Measurements from ENCODE around the gene ANKRD1.
"Not testable (repeated sequence)": the region's sequence is repeated elsewhere in the genome, so short reads cannot be mapped to it uniquely, and the experiment has no call there.

ANKRD1 gene

DNA sequence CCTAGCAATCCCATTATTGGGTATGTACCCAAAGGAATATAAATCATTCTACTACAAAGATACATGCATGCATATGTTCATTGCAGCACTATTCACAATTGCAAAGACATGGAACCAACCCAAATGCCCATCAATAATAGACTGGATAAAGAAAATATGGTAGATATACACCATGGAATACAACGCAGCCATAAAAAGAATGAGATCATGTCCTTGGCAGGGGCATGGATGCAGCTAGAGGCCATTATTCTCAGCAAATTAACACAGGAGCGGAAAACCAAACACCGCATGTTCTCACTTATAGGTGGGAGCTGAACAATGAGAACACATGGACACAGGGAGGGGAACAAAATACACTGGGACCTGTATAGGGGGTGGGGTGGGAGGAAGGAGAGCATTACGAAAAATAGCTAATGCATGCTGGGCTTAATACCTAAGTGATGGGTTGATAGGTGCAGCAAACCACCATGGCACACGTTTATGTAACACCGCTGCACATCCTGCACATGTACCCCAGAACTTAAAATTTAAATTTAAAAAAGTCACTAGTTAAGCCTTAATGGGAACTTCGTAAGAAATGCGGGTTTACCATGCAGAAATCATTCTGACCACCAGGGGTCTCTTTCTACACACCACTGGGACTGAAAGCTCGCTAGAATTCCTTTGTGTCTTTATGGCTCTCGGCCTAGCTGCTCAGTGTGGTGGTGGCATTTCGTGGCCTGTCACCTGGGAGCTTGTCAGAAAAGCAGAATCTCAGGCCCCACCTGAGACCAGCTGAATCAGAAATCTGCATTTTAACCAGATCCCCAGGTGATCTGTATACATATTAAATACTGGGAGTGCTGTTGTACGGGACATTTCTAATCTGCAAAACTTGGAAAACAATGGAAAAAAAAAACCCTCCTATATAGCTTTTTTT lies 9.5 kb downstream of the ANKRD1 start:
- DNase-seq, result peak; percentile 70

DNA sequence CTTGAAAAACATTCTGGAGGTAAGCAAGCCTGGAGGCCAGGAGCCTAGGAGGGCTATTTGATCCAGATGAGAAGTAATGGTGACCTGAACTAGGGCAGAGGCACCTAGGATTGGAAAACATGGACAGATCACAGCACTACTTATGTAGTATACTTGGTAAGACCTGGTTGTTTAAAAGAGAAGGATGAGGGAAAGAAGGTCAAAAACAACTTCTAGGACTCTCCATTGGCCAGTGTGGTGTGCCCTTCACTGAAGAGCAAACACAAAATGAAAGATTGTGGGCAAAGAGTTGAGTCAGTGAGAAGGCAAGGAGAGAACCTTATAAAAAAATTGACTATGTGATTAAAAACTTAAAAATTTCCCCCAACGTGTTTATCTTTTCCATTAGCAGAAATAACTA lies 14.3 kb downstream of the ANKRD1 start:
- no peak for DNase-seq

DNA sequence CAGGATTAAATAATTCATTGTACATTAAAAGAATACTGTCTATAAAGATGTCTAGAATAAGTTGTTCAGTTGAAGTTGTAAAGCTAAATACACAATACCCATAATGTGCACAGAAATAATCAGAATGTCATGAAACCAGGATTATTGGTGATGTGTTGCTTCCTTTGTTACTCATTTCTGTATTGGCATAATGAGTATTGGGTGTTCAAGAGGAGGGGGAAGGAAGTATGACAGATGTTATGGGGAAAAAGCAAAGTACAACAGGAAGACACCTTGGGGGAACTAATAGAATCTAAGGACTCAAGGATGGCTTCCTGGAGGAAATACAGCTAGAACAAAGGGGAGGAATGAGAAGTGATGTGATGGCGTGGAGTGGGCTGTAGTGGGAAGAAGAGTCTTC lies 15.0 kb downstream of the ANKRD1 start:
- DNase-seq, result no peak

DNA sequence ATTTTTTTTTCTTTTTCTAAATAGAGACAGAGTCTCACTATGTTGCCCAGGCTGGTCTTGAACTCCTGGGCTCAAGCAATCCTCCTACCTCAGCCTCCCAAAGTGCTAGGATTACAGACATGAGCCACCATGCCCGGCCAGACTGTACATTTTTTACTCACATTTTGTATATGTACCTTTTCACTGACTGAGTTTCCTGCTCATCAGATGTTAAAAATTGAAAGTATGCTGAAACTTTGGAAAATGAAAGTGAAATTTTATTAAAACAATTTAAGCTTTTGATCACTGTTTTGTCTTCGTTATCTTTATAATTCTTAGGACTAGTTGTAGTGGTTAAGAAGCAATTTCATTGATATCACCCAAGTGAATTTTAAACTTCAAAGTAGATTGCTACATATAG lies 24.0 kb downstream of the ANKRD1 start:
- not testable (repeated sequence) for DNase-seq

DNA sequence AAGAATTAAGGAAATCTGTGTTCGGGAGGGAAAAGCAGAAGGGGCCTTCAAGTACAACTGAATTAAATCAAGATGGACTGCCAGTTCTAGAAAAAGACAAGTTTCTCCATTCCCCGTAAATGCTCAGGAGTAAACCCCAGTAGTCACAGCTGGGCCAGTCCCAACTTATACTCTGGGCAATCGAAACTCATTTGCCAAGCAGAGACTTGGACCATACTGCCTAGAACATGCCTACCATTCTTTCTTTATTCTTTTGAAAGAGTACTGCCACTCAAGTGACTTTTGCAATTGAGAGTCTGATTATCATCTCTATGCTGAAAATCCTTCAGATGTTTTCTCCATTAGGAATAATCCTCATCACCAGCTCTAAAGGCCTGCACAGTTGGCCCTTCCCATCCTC lies 27.7 kb downstream of the ANKRD1 start:
- no peak for DNase-seq

DNA sequence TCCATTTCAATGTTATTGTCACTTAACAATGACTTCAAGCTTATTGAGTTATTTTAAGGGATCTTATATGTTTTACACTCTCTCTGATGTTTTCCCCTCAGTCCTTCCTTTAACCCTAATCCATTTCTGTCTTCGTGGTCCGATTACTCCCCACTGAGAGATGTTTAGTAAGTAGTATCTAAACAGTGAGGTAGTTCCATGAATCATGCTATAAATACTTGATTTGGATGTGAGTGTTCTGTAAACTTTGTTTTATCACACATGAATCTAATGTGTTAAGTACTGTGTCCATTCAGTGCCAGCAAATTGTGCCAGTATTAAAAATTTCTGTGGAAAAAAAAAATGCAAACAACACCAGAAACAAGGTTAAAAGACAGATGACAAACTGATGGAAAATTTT lies 30.5 kb downstream of the ANKRD1 start:
- no peak for DNase-seq

DNA sequence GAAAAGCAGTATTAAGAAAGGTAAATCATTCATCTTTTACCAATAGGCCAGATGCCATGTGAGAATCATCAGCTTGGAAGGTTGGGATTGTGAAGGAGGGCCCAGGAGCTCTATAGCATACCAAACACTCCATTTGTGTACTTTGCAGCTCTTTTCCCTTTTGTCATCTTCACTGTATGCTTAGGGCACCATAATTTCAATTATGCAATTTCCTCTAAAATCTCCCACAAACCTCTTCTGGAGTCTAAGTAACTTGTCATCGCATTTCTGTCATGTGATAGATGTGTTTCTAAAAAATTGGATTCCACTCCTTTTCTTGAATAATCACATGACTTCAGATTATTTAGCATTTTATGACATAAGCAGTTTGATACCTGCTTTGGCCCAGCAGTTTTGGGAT lies 31.3 kb downstream of the ANKRD1 start:
- DNase-seq, result no peak

DNA sequence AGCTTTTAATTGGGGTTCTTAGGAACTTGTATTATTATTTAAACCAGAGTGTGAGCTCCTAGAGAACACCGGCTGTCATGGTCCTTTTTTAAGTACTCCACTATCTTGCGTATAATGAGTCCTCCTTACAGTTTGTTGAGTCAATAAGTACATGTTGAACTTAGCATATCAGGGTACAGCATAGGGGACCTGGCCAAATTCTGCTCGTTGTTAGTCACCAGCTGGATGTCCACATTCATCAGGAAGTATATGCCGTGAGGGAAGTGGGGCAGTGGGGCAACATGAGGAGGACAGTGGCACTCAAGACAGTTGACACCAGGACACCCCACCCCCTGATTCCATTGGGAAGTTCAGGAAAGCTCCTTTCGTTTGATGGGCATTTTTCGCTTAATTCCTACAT lies 32.5 kb downstream of the ANKRD1 start:
- DNase-seq, result no peak

DNA sequence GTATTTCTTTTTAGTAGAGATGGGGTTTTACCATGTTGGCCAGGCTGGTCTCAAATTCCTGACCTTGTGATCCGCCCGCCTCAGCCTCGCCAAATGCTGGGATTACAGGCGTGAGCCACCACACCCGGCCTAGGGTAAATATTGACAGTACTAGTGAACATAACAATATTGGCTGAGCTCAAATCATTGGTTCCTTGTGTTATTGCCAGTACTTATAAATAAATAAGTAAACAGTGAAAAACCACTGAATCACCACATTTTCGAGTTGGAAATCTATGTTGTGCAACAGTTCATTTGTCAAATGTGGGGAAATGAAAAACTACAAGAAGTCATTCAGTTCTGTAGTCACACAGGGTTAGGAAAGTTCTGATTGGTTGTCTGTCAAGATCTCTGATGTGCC lies 33.3 kb downstream of the ANKRD1 start:
- no peak for DNase-seq

DNA sequence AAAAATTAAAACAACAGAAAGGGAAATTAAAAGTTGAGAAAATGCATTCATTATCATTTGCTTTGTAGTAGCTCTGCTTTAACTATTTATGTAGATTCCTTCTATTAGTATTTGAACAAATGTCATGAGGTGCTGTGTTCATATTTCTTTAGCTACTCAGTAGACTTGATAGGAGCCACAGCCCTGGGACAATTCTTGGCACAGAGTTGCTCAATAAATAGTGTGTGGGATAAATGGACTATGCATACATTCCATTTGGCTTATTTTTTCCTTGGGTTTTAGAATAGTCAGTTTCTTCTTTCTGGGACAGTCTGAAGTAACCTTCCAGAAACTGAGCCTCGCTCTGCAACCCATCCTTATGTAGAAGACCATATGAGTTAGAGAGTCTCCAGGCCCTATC lies 35.7 kb downstream of the ANKRD1 start:
- no peak for DNase-seq

DNA sequence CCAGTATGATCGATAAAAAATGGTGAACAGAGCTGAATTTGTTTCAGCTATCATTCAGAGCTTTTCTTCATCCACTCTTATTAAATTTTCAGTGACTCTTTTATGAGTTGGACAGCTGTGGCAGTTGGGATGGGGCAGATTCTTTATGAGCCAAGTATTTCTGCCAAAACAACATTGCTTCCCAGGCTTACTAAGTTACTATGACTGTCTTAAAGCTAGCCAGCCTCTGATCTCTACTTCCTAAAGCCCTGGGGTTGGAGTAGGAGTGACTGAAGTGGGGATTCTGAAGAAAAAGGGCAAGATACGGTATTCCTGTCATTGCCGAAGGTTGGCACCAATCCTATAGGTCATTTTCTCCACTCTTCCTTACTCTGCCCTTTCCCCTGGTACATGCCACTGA lies 36.5 kb downstream of the ANKRD1 start:
- DNase-seq, result peak; percentile 31

DNA sequence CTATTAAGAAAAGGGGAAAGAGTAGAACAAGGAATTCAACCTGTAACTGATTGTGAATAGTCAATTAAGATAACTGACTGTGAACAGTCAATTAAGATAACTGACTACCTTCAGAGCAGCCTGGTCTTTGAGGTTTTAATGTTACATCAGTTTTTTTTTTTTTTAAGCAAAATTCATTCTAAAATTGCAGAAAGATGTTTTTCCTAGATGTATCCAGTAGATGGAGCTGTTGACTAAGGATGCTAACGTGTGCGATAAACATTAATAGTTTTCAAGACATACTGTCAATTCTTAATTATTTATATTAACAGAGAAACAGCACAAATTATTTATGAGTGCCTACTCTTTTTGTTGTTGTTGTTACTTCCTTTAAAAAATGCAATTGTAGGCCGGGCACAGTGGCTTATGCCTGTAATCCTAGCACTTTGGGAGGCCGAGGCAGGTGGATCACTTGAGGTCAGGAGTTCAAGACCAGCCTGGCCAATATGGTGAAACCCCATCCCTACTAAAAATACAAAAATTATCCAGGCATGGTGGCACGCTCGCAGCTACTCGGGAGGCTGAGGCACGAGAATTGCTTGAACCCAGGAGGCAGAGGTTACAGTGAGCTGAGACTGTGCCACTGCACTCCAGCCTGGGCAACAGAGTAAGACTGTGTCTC lies 40.7 kb downstream of the ANKRD1 start:
- DNase-seq, result not testable (repeated sequence)

DNA sequence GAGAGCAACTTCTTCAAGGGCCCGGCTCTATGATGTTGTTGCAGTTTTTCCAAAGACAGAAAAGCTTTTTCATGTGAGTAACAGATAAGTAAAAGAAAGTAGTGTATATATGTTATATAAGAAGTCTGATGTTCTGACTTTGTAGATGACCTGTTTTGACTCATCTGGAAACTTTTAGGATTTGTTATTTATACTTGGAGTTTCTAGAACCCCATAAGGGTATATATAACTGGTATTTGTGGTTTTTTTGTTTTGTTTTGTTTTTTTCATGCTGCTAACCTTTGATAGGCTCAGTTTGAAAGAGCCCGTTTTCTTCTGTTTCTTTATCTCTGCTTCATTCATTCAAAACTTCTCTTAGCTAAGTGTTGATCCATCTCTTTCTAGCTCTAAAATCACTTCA lies 41.8 kb downstream of the ANKRD1 start:
- no peak for DNase-seq

DNA sequence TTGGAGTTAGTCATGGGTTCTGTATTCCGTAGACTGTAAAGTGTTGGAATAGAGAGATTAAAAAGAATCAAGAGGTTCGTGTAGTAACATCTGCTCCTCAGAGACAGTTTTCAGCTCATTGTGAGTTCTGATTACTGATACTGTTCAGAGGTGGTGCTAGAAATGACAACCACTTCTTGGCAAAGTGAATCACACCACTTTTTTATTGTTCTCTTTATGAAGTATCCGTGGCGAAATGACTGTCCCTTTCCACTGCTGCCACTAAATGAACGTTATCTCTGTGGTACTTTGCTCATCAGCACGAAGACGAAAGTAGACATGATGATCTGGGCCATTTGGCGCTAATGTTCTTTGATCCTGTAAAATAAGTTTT lies 48.3 kb downstream of the ANKRD1 start:
- no peak for DNase-seq

DNA sequence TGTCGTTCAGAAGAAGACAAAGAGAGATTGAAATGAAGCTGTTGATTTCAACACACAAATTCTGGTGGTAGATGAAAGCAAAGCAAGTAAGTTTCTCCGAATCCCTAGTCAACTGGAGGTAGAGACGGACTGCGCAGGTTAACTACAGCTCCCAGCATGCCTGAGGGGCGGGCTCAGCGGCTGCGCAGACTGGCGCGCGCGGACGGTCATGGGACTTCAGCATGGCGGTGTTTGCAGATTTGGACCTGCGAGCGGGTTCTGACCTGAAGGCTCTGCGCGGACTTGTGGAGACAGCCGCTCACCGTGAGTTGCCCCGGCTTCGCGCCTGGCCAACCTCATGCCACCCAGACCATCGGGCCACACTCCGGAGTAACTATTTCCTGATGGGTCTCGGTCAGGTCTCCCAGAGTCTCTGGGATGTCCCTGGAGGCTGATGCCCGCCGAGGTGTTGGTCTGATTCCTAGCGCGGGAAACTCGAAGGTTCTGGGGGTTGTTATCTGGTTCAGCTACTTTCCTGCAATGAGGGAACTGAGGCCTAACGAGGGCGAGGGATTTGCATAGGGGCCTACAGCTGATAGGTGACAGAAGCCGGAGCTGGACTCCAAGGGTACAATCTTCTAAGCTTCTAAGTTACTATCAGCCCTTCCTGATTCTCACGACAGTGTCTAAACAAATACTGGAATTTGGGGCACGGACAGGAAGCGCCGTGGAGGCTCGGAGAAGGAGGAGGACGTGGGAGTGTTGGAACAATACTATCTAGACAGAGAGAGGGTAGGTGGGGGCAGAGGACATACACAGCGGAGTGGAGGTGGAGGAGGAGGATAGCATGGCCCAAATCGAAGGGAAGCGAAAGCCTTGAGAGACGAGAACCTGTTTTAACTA lies 48.9 kb downstream of the ANKRD1 start, which contains the start of gene RPP30:
RPP30 (plus strand) TSS at position 209 of the 882 bp plus-strand sequence; CDS start at position 222, 13 bp downstream.
- peak; percentile 91 for DNase-seq

DNA sequence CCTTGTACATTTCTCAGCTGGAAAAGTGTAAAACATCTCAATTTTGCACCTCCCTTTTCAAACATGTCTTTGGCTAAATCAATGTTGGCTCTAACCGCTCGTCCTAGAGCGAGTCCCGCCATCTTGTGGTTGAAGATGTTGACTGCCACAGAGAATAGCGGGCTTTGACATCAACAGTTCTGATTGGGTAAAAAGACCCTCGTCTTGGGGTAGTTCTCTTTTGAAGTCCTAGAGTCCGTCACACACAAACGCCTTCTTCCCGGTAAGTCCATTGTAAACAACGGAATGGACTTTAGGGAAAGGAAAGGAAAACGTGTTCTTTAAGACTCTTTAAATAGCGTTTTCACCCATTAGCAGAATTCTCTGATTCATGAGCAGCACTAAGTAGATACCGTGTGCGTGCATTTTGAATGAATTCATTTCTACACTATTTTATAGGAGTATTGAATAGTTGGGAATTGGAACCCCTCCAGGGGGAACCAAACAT lies 49.6 kb downstream of the ANKRD1 start:
- peak; percentile 64 for DNase-seq

DNA sequence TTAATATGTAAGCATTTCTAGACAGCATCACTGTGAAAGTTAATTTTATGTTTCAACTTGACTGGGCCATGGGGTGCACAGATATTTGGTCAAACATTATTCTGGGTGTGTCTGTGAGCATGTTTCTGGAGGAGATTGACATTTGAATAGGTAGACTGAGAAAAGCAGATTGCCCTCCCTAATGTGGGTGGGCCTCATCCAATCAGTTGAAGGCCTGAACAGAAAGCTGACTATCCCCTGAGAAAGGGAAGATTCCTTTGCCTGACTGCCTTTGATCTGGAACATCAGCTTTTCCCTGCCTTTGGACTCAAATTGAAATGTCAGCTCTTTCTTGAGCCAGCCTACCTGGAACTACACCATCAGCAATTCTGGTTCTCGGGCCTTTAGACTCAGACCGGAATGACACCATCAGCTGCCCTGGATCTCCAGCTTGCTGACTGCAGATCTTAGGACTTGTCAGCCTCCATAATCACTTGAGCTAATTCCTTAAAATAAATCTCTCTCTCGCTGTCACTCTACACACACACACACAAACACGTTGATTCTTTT lies 54.8 kb downstream of the ANKRD1 start:
- DNase-seq, result no peak

DNA sequence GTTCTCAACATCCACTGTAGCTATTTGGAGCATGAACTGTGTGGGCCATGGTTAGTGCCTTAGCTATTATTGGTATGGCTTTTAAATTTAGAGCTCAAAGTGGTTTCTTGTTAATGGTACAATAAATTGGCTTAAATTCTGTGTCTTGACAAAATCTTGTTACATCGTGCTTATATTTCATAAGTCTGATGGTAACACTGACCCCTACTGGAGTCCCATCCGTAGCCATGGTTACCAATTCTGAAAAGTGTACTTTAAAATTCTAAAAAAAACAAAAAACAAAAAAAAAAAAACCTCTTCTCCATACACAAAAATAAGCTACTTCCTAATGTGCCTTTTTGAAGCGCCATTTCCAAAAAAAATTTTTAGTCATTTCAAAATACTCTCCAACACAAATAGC lies 55.5 kb downstream of the ANKRD1 start:
- DNase-seq, result no peak

DNA sequence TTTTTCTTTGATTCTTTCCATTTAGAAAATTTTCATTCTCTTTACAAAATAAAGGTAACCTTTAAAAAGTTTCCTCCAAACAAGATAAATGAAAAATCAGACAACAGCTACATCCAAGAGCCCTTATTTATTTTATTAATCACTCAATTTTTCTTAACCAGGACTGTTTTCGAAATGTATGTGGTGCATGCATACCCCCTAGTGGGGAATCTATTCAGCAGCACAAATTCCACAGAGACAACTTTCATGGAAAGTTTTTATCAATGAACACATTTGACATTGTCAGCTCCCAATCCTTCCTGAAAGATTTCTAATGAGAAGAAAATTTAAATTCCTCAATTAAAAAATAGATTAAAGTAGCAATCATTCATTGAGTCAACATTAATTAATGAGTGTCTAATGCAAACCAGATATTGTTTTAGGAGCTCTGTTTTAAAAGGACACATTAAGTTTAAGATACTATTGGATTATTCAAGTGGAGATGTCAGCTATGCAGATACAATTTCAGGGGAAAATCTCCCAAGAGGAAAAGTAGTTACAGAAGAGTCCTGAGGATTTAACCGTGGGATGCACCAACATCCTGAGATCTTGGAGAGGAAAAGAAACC lies 57.9 kb downstream of the ANKRD1 start:
- no peak for DNase-seq

Measured in femur (tissue), 1 donor.